H54 (cell line): ENCODE data around the gene SPATA31E1.
"Not testable (repeated sequence)": the region's sequence is repeated elsewhere in the genome, so short reads cannot be mapped to it uniquely, and the experiment has no call there.

Source experiments
- DNase-seq: peaks from one replicate; pipeline ENCODE4 v3.0.0; 2011; ENCODE audit warnings: low spot score, mixed read lengths; ENCODE audit not compliant: insufficient read length
- FAIRE-seq: peaks from 3 replicates; lab custom pipeline; 2011; peaks lifted over from hg19 to GRCh38; lab: Jason Lieb, UNC
- POLR2A ChIP-seq: IDR thresholded peaks from 2 replicates; pipeline ENCODE4 v1.6.1; 2011; ENCODE audit warnings: low read depth, mild to moderate bottlenecking, low read length

The SPATA31E1 gene

GRCh38 chr9:87886210-87886932, 3.7 kb downstream of the SPATA31E1 start:
- no peak for DNase-seq
- FAIRE-seq: no peak
- TF ChIP-seq POLR2A: no peak

DNA sequence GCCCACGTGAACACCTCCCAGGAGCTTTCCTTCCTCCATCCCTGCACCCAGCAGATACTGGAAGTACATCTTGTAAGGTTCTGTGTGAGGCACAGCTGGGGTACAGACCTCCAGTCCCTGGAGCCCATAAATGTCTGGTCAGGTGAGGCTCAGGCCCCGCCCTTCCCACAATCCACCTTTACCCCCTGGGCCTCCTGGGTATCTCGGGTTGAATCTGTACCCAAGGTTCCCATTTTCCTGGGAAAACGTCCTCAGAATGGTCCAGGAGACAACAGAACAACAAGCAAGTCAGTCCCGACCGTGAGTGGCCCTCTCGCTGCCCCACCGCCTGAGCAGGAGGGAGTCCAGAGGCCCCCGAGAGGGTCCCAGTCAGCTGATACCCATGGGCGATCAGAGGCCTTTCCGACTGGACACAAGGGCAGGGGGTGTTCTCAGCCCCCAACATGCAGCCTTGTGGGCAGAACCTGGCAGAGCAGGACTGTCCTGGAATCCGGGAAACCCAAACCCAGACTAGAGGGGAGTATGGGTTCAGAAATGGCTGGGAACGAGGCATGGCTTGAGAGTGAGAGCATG, 4.3 kb downstream of the SPATA31E1 start:
- no peak for TF ChIP-seq POLR2A
- DNase-seq (no peak), FAIRE-seq (no peak)

GRCh38 chr9:87887661-87888480, 5.2 kb downstream of the SPATA31E1 start:
- no peak for TF ChIP-seq POLR2A
- no peak for DNase-seq
- FAIRE-seq: no peak

DNA sequence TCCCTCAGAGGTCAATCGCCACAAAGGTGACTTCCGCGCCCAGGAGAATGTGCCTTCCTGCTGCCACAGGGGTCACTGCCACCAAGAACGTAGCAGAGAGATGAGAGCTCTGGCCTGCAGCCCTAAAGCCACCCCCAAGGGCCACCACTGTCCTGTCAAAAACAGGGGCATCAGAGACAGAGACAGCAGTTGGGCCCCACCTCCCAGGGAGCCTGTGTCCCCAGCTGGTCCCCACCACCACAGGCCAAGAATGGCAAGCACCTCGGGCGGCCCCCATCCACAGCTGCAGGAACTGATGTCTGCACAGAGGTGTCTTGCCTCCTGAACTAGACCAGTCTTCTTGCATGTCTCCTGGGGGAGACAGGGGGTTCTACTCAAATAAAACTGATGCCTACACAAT, 5.8 kb downstream of the SPATA31E1 start:
- FAIRE-seq (no peak), DNase-seq (no peak)
- TF ChIP-seq POLR2A: no peak

DNA sequence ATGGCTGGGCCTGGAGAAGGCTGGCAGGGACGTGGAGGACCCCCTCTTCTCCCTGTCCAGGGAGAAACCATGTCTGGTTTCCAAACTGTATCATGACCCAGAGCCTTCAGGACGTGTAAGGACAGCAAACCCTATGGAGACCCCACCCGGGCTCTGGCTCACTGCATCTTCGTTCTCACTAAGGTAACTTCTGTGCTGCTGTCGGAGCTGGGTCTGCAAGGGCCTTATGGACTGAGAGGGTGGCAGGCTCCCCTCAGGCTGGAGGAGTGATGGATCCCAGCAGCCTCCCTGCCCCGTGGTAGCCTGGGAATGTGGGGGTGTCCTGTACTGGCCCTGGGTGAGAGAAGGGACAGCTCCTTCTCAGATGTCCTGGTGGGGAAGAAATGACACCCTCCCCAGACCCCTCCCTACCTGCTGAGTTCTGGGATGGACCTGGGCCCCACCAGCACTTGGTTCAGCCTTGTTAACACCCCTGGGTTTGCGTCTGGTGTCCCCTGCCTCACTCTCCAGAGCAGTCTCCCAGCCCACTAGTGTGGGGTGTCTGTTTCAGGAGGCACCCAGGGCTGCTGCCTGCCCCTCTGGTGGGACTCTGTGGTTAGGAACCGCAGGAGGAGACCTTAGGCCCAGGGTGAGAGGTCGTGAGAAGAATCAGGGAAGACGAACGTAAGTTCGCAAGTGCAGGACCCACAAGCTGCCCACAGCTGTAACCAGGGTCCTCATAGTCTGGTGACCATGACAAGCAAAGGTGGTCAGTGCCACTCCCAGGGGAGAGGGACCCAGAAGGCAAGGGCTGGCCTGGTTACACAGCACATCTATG, 6.6 kb downstream of the SPATA31E1 start:
- DNase-seq: no peak
- TF ChIP-seq POLR2A: no peak
- no peak for FAIRE-seq

DNA sequence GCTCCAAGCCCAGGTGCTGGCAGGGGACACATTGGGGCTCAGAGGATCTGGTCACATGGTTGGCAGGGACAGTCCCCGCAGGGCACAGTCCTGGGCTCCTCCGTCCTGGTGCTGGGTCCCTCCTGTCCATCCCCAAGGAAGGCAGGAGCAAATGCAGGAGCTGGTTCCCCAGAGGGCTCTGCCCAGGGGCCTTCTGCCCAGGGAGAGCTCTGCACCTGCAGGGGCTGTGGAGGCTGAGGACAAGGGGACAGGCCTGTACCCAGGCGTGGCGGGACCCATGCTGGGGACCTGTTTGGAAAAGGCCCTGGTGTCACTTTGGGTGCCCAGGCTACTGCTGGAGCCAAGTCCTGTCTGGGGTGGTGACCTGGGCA, 7.2 kb downstream of the SPATA31E1 start:
- DNase-seq: no peak
- no peak for FAIRE-seq

GRCh38 chr9:87890837-87891236, 8.2 kb downstream of the SPATA31E1 start:
- FAIRE-seq (no peak), DNase-seq (no peak)
- no peak for TF ChIP-seq POLR2A

More for the DNA sequence above, 7.2 kb downstream of the SPATA31E1 start:
- no peak for TF ChIP-seq POLR2A

- no peak for TF ChIP-seq POLR2A
- no peak for FAIRE-seq
- DNase-seq: no peak
Measured at GRCh38 chr9:87891754-87892153, 9.1 kb downstream of the SPATA31E1 start.

DNA sequence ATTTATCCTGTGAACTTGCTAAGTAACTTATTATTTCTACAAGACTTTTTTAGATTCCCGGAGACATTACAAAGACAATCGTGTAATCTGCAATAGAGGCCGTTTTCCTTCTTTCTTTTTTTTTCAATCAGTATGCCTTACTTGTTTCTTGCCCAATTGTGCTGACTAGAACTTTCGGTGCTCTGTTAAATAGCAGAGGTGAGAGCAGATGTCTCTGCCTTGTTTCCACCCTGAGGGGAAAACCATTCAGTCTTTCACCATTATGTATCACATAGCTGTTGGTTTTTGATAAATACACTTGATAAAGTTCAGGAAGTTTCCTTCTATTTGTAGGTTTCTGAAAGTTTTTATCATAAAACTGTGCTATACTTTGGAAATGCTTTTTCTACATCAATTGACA, 10.3 kb downstream of the SPATA31E1 start:
- FAIRE-seq (no peak), DNase-seq (no peak)
- no peak for TF ChIP-seq POLR2A

DNA sequence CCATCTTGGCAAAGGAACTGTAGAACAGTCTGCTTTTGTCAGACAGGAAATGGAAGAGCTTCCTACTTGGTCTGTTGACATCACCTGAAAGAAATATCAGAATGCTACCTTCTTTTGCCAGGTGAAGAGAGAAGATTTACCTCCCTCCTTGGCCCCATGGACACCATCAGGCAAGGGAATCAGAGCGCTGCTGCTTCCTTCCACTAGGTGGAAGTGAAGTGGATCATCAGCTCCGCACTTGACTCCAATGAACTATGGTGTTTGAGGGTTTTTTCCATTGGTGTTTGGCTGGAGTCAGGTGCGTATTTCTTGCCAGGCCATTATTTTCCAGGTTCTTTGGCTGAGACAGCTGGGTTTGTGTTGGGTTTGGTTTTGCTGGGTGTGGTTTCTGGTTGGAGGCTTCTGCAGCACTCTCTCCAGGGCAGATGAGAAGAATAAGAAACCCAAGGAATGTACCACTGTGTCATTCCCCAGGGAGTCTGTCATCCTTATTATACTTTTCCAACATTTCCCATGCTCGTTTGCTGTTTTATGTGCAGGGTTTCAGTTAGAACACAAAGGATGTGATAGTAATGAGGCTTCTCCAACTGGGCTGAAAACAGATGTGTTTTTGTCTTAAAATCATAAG, 12.4 kb downstream of the SPATA31E1 start:
- DNase-seq (no peak), FAIRE-seq (no peak)
- TF ChIP-seq POLR2A: no peak

GRCh38 chr9:87896891-87897290, 14.2 kb downstream of the SPATA31E1 start:
- DNase-seq: no peak
- no peak for TF ChIP-seq POLR2A
- no peak for FAIRE-seq

GRCh38 chr9:87898151-87898550, 15.5 kb downstream of the SPATA31E1 start:
- no peak for FAIRE-seq
- no peak for DNase-seq
- TF ChIP-seq POLR2A: no peak

GRCh38 chr9:87902371-87902770, 19.7 kb downstream of the SPATA31E1 start:
- not testable (repeated sequence) for DNase-seq, FAIRE-seq
